Measurements from ENCODE around the gene XAGE5. TPM values are rescaled to one million over a fixed set of nuclear protein-coding genes. Genes with fewer than 3 reads are reported as not detected.

The XAGE5 gene, protein sequence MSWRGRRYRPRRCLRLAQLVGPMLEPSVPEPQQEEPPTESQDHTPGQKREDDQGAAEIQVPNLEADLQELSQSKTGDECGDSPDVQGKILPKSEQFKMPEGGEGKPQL
- not detected in 2 replicates for total RNA-seq

DNA sequence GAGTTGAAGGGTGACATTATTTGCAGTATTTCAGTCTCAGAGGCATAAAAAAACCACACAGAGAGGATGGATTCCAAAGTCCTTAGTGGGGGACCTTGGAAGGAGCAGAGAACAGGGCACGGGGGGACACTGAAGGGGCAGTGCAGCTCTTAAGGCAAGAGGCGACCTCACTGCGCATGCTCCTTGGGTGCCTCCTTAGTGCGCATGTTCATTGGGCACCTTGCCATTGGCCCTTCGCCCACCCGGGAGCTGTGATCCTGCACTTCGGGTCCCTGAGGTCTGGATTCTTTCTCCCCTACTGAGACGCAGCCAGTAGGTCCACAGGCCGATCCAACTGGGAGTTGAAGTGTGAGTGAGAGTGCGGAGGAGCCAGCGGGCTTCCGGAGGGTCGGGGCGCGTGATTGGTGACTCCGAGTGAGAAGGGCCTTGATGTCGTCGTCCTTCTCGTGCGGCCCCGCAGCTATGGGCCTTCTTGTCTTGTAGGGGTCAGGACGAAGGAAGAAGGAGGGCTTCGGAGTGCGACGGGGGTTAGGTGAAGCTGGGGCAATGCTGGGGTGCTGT, at the start of gene XAGE5:
Gene XAGE5, plus strand, starts transcription at position 223 of the 561 bp plus-strand sequence. CDS start 1,280 bp downstream, outside the sequence.

GRCh38 chrX:52797327-52797726, 13.8 kb upstream of the XAGE5 start, which contains the start of gene SPANXN5:
TSS of gene SPANXN5 (minus strand) at chrX:52797427. CDS start at chrX:52797348, 79 bp downstream.

Other genes starting within 250 kb of the XAGE5 start
- not detected in 2 replicates for gene SSX7, start 156.4 kb upstream of the XAGE5 start, total RNA-seq
- not detected in 2 replicates for gene SSX2, start 104.1 kb upstream of the XAGE5 start, total RNA-seq
- gene SSX2B, start 60.0 kb upstream of the XAGE5 start, total RNA-seq, result not detected in 2 replicates
- 0.47 TPM in 1 of 2 replicates, not detected in the other for gene SPANXN5, start 13.9 kb upstream of the XAGE5 start, total RNA-seq
- gene XAGE3, start 56.8 kb downstream of the XAGE5 start, total RNA-seq, result not detected in 2 replicates
- gene FAM156B, start 86.0 kb downstream of the XAGE5 start, total RNA-seq, result 7.8 and 13.8 TPM in 2 replicates
- 2.8 and 8.4 TPM in 2 replicates for gene FAM156A, start 147.2 kb downstream of the XAGE5 start, total RNA-seq
- 0.08 TPM in 1 of 2 replicates, not detected in the other for gene GPR173, start 237.5 kb downstream of the XAGE5 start, total RNA-seq

Measured in hair follicular keratinocyte (primary cell).